ENCODE measurements around the gene TMF1. TPM values are rescaled to one million over a fixed set of nuclear protein-coding genes. Genes with fewer than 3 reads are reported as not detected.

TMF1 gene
- polyA plus RNA-seq, 1 of the 3 experiments (the other 2 are of a cell fraction) = 3.2 TPM

GRCh38 chr3:69032142-69032541, 20.0 kb downstream of the TMF1 start (continued):
- TF ChIP-seq CTCF (IDR thresholded peaks at IDR 0.05) (no peak), SIN3A (IDR thresholded peaks at IDR 0.05; ENCODE audit: borderline replicate concordance, low read depth, low read length) (no peak), RCOR1 (IDR thresholded peaks at IDR 0.05; ENCODE audit: low read length) (peak; percentile 39; the same call in 1 of the 2 replicates), IRF3 (IDR thresholded peaks at IDR 0.05; ENCODE audit: low read depth, low read length) (no peak), TAF1 (IDR thresholded peaks at IDR 0.05; ENCODE audit: borderline replicate concordance, low read depth, low read length) (no peak), RFX5 (IDR thresholded peaks at IDR 0.05; ENCODE audit: low read length) (no peak), NFIC (IDR thresholded peaks at IDR 0.05; ENCODE audit: borderline replicate concordance) (peak; percentile 62; the same call in 1 of the 2 replicates), ELF1 (IDR thresholded peaks at IDR 0.05) (no peak), FOSL2 (IDR thresholded peaks at IDR 0.05; ENCODE audit: borderline replicate concordance, low read depth) (peak; percentile 86), REST (IDR thresholded peaks at IDR 0.05; ENCODE audit: low read depth, low read length) (no peak), MEF2A (IDR thresholded peaks at IDR 0.05; ENCODE audit: borderline replicate concordance, low read depth) (no peak), RAD21 (IDR thresholded peaks at IDR 0.05; ENCODE audit: low read length) (no peak), JUND (IDR thresholded peaks at IDR 0.05) (peak; percentile 91), FOXJ3 (CRISPR knock-in tag; IDR thresholded peaks at IDR 0.05) (0 out of 2 replicates have a peak, but pooled peaks have one; percentile 53), EP300 (IDR thresholded peaks at IDR 0.05; ENCODE audit: borderline replicate concordance in 1 of 2, low read depth in 1 of 2, low read length in 1 of 2) (peak; percentile 71 to 79), SMC3 (IDR thresholded peaks at IDR 0.05; ENCODE audit: low read depth, low read length) (no peak)
